GM23338 (cell line): ENCODE data around the gene RMND1. TPM values are rescaled to one million over a fixed set of nuclear protein-coding genes. Genes with fewer than 3 reads are reported as not detected.

Experiments used
- ATAC-seq: fragments of 200-7000 bp; cut with Tn5 transposase; 3 replicates; pipeline ENCODE4 v1.9.1; 2020
- DNase-seq: peaks from one replicate; pipeline ENCODE4 v3.0.0-alpha.2; 2015; ENCODE audit warnings: low spot score
- H2AFZ ChIP-seq: fragments of 200-600 bp; sonication (generic); 2 replicates; pipeline ENCODE4 v1.8.0; 2016; ENCODE audit warnings: antibody characterized with exemption, mild to moderate bottlenecking, moderate library complexity
- H3F3A ChIP-seq: fragments of 200-600 bp; sonication (generic); replicated peaks from 2 replicates; pipeline ENCODE4 v1.8.0; 2017; ENCODE audit warnings: antibody characterized with exemption, mixed run types, low read depth
- H3K27ac ChIP-seq: fragments of 200-600 bp; sonication (generic); 2 replicates; pipeline ENCODE4 v1.6.1; 2016; ENCODE audit warnings: low read depth
- H3K27me3 ChIP-seq: fragments of 200-600 bp; sonication (generic); 2 replicates; pipeline ENCODE4 v1.8.0; 2016; ENCODE audit warnings: mild to moderate bottlenecking, mixed run types, moderate library complexity; ENCODE audit not compliant: insufficient read depth
- H3K36me3 ChIP-seq: fragments of 200-600 bp; sonication (generic); 2 replicates; pipeline ENCODE4 v1.8.0; 2016; ENCODE audit warnings: mild to moderate bottlenecking; ENCODE audit not compliant: insufficient read depth
- H3K4me1 ChIP-seq: fragments of 200-600 bp; sonication (generic); 2 replicates; pipeline ENCODE4 v1.8.0; 2016; ENCODE audit warnings: mild to moderate bottlenecking, moderate library complexity; ENCODE audit not compliant: insufficient read depth
- H3K4me2 ChIP-seq: fragments of 200-600 bp; sonication (generic); 2 replicates; pipeline ENCODE4 v1.7.1; 2017; ENCODE audit warnings: mixed run types
- H3K4me3 ChIP-seq: fragments of 200-600 bp; sonication (generic); 2 replicates; pipeline ENCODE4 v1.6.1; 2016; ENCODE audit warnings: mixed run types
- H3K79me2 ChIP-seq: fragments of 200-600 bp; sonication (generic); replicated peaks from 2 replicates; pipeline ENCODE4 v1.8.0; 2017; ENCODE audit warnings: mild to moderate bottlenecking; ENCODE audit not compliant: insufficient read depth
- H3K9me2 ChIP-seq: fragments of 200-600 bp; sonication (generic); 2 replicates; pipeline ENCODE4 v1.8.0; 2017; ENCODE audit not compliant: insufficient read depth
- H4K20me1 ChIP-seq: fragments of 200-600 bp; sonication (generic); replicated peaks from 2 replicates; pipeline ENCODE4 v1.8.0; 2017; ENCODE audit warnings: mild to moderate bottlenecking; ENCODE audit not compliant: insufficient read depth
- H3K27ac Mint-ChIP-seq: 2 replicates; pipeline ENCODE4 v1.8.0; 2020; ENCODE audit warnings: inconsistent platforms, mild to moderate bottlenecking, moderate library complexity, mixed read lengths
- H3K27me3 Mint-ChIP-seq: 3 replicates; pipeline ENCODE4 v1.8.0; 2022; ENCODE audit warnings: low read depth, mild to moderate bottlenecking, moderate library complexity, mixed read lengths, inconsistent platforms; ENCODE audit not compliant: insufficient read depth, poor library complexity
- H3K36me3 Mint-ChIP-seq: 3 replicates; pipeline ENCODE4 v1.8.0; 2021; ENCODE audit warnings: low read depth, mild to moderate bottlenecking, inconsistent platforms, moderate library complexity, mixed read lengths
- H3K4me1 Mint-ChIP-seq: 3 replicates; pipeline ENCODE4 v1.8.0; 2020; ENCODE audit warnings: mild to moderate bottlenecking, inconsistent platforms, mixed read lengths
- H3K4me3 Mint-ChIP-seq: 3 replicates; pipeline ENCODE4 v1.8.0; 2021; ENCODE audit warnings: moderate library complexity, mild to moderate bottlenecking, inconsistent platforms, mixed read lengths
- H3K9me3 Mint-ChIP-seq: 3 replicates; pipeline ENCODE4 v1.8.0; 2020; ENCODE audit warnings: moderate library complexity, mild to moderate bottlenecking, inconsistent platforms, mixed read lengths
- CREB1 ChIP-seq: fragments of 250-450 bp; sonication (Bioruptor Pico); IDR thresholded peaks from 2 replicates; pipeline ENCODE4 v1.5.0; 2020; ENCODE audit warnings: low read depth, mild to moderate bottlenecking, moderate library complexity
- ETS1 ChIP-seq: IDR thresholded peaks from 2 replicates; pipeline ENCODE4 v1.6.1; 2016; ENCODE audit warnings: antibody characterized with exemption
- EZH2 ChIP-seq: fragments of 200-600 bp; sonication (generic); IDR thresholded peaks from one replicate; pipeline ENCODE4 v1.8.0; 2017; ENCODE audit warnings: antibody characterized with exemption, mild to moderate bottlenecking, low read depth; ENCODE audit not compliant: unreplicated experiment
- EZH2phosphoT487 ChIP-seq: fragments of 200-600 bp; sonication (generic); IDR thresholded peaks from one replicate; pipeline ENCODE4 v1.8.1; 2018; ENCODE audit warnings: antibody characterized with exemption; ENCODE audit not compliant: unreplicated experiment
- JUNB ChIP-seq: IDR thresholded peaks from one replicate; pipeline ENCODE4 v1.6.1; 2016; ENCODE audit warnings: antibody characterized with exemption; ENCODE audit not compliant: unreplicated experiment
- NANOG ChIP-seq: IDR thresholded peaks from 2 replicates; pipeline ENCODE4 v1.6.1; 2016; ENCODE audit warnings: antibody characterized with exemption, borderline replicate concordance
- POLR2AphosphoS5 ChIP-seq: IDR thresholded peaks from 2 replicates; pipeline ENCODE4 v1.6.1; 2016; ENCODE audit warnings: antibody characterized with exemption, low read depth
- REST ChIP-seq: IDR thresholded peaks from one replicate; pipeline ENCODE4 v1.6.1; 2018; ENCODE audit warnings: antibody characterized with exemption; ENCODE audit not compliant: unreplicated experiment
- STAT1 ChIP-seq: IDR thresholded peaks from one replicate; pipeline ENCODE4 v1.6.1; 2016; ENCODE audit warnings: antibody characterized with exemption; ENCODE audit not compliant: unreplicated experiment
- ZNF114 ChIP-seq: fragments of 250-450 bp; sonication (Bioruptor Pico); IDR thresholded peaks from 2 replicates; pipeline ENCODE4 v1.5.0; 2020; ENCODE audit warnings: mild to moderate bottlenecking, moderate library complexity
- ZNF331 ChIP-seq: fragments of 250-450 bp; sonication (Bioruptor Pico); IDR thresholded peaks from 2 replicates; pipeline ENCODE4 v1.5.0; 2020; ENCODE audit warnings: low read depth, mild to moderate bottlenecking, moderate library complexity
- polyA plus RNA-seq: library from polyadenylated mRNA; unstranded; fragments of >200 nt; fragmentation: Nextera tagmentation; extraction: Ambion mirVana; gene quantifications from 2 replicates; pipeline ENCODE4 v1.2.1, GENCODE V29; 2016
- total RNA-seq: library from RNA; depleted of rRNA; stranded (reverse); fragments of >200 nt; shearing (Covaris generic); gene quantifications from 2 replicates; pipeline ENCODE4 v1.2.3, GENCODE V29; 2014
- TF ChIP-seq, protein P1 (sequence below): fragments of 250-450 bp; sonication (Bioruptor Pico); IDR thresholded peaks from 2 replicates; pipeline ENCODE4 v1.5.0; 2020; ENCODE audit warnings: mild to moderate bottlenecking, moderate library complexity
- TF ChIP-seq, protein P2 (sequence below), 2 experiments: fragments of 200-600 bp in 1 of 2; sonication (generic) in 1 of 2; conservative IDR thresholded peaks; 2 replicates each; pipeline versions ENCODE4 v1.5.1 to v1.6.1; 2016 to 2017; ENCODE audit warnings: antibody characterized with exemption in 2 of 2, low read depth in 2 of 2, mild to moderate bottlenecking in 2 of 2, moderate library complexity in 1 of 2

Gene RMND1
- total and polyA plus RNA-seq, 2 experiments from 2014 or later, result 27.5 to 34.4 TPM

DNA sequence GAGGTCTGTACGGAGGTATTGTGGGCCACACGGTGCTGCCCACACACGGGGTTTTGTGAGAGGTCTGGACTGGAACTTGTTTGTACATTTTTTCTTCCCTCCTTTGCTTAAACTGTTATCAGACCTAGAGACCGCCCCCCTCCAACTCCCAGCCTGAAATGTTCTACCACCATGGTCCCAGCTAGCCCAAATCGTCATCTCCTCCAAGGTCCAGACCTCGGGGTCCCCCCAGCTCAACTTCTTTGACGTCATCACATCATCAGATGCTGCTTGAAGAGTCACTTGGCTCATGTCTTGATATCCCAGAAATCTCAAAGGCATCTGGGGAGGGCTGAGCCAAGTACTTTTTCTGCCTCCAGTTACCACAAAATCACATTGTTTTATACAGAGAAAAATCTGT lies 39.1 kb upstream of the RMND1 start:
- Histone ChIP-seq H3K9me2 (no peaks in the 10 kb centered on the region), H3K27ac (no peak overlapping the region), H2AFZ (no peak overlapping the region), H3K36me3 (no peaks in the 10 kb centered on the region), H3K27me3 (peaks cover 43% of the 10 kb centered on the region), H3K4me3 (no peak overlapping the region), H3K4me2 (no peak overlapping the region), H3K79me2 (no peaks in the 10 kb centered on the region), H3K4me1 (no peaks in the 10 kb centered on the region), H3F3A (no peaks in the 10 kb centered on the region), H4K20me1 (no peaks in the 10 kb centered on the region; the same call in 1 of the 2 replicates)
- H3K9me3 Mint-ChIP-seq, result no peaks in the 10 kb centered on the region
- H3K36me3 Mint-ChIP-seq, result no peaks in the 10 kb centered on the region
- H3K4me1 Mint-ChIP-seq, result peaks cover 7% of the 10 kb centered on the region
- ATAC-seq (no peak), DNase-seq (no peak)
- no peak overlapping the region for H3K4me3 Mint-ChIP-seq
- no peak overlapping the region for H3K27ac Mint-ChIP-seq
- TF ChIP-seq REST (no peak), CREB1 (no peak), EZH2 (no peak), ZNF331 (CRISPR knock-in tag) (no peak), EZH2phosphoT487 (no peak), ZNF114 (CRISPR knock-in tag) (no peak), ETS1 (no peak), NANOG (no peak), STAT1 (no peak), JUNB (no peak), POLR2AphosphoS5 (no peak)
- TF ChIP-seq, protein P1, sequence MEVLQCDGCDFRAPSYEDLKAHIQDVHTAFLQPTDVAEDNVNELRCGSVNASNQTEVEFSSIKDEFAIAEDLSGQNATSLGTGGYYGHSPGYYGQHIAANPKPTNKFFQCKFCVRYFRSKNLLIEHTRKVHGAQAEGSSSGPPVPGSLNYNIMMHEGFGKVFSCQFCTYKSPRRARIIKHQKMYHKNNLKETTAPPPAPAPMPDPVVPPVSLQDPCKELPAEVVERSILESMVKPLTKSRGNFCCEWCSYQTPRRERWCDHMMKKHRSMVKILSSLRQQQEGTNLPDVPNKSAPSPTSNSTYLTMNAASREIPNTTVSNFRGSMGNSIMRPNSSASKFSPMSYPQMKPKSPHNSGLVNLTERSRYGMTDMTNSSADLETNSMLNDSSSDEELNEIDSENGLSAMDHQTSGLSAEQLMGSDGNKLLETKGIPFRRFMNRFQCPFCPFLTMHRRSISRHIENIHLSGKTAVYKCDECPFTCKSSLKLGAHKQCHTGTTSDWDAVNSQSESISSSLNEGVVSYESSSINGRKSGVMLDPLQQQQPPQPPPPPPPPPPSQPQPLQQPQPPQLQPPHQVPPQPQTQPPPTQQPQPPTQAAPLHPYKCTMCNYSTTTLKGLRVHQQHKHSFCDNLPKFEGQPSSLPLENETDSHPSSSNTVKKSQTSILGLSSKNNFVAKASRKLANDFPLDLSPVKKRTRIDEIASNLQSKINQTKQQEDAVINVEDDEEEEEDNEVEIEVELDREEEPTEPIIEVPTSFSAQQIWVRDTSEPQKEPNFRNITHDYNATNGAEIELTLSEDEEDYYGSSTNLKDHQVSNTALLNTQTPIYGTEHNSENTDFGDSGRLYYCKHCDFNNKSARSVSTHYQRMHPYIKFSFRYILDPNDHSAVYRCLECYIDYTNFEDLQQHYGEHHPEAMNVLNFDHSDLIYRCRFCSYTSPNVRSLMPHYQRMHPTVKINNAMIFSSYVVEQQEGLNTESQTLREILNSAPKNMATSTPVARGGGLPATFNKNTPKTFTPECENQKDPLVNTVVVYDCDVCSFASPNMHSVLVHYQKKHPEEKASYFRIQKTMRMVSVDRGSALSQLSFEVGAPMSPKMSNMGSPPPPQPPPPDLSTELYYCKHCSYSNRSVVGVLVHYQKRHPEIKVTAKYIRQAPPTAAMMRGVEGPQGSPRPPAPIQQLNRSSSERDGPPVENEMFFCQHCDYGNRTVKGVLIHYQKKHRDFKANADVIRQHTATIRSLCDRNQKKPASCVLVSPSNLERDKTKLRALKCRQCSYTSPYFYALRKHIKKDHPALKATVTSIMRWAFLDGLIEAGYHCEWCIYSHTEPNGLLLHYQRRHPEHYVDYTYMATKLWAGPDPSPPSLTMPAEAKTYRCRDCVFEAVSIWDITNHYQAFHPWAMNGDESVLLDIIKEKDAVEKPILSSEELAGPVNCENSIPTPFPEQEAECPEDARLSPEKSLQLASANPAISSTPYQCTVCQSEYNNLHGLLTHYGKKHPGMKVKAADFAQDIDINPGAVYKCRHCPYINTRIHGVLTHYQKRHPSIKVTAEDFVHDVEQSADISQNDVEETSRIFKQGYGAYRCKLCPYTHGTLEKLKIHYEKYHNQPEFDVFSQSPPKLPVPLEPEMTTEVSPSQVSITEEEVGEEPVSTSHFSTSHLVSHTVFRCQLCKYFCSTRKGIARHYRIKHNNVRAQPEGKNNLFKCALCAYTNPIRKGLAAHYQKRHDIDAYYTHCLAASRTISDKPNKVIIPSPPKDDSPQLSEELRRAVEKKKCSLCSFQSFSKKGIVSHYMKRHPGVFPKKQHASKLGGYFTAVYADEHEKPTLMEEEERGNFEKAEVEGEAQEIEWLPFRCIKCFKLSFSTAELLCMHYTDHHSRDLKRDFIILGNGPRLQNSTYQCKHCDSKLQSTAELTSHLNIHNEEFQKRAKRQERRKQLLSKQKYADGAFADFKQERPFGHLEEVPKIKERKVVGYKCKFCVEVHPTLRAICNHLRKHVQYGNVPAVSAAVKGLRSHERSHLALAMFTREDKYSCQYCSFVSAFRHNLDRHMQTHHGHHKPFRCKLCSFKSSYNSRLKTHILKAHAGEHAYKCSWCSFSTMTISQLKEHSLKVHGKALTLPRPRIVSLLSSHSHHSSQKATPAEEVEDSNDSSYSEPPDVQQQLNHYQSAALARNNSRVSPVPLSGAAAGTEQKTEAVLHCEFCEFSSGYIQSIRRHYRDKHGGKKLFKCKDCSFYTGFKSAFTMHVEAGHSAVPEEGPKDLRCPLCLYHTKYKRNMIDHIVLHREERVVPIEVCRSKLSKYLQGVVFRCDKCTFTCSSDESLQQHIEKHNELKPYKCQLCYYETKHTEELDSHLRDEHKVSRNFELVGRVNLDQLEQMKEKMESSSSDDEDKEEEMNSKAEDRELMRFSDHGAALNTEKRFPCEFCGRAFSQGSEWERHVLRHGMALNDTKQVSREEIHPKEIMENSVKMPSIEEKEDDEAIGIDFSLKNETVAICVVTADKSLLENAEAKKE (CRISPR knock-in tag), result no peak
- TF ChIP-seq, protein P2, sequence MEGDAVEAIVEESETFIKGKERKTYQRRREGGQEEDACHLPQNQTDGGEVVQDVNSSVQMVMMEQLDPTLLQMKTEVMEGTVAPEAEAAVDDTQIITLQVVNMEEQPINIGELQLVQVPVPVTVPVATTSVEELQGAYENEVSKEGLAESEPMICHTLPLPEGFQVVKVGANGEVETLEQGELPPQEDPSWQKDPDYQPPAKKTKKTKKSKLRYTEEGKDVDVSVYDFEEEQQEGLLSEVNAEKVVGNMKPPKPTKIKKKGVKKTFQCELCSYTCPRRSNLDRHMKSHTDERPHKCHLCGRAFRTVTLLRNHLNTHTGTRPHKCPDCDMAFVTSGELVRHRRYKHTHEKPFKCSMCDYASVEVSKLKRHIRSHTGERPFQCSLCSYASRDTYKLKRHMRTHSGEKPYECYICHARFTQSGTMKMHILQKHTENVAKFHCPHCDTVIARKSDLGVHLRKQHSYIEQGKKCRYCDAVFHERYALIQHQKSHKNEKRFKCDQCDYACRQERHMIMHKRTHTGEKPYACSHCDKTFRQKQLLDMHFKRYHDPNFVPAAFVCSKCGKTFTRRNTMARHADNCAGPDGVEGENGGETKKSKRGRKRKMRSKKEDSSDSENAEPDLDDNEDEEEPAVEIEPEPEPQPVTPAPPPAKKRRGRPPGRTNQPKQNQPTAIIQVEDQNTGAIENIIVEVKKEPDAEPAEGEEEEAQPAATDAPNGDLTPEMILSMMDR (conservative IDR thresholded peaks at IDR 0.05; ENCODE audit: low read depth in 2 of 2), result no peak
- peaks cover 29% of the 10 kb centered on the region for H3K27me3 Mint-ChIP-seq
